HG02973 (cell line): Measurements from ENCODE around the gene TBC1D1.
A peak's percentile ranks its signal among the peaks of the same experiment; 100 is the strongest.

ENCODE experiments used
- ATAC-seq: cut with Tn5 transposase; IDR thresholded peaks from one replicate; pipeline ENCODE4 v1.9.1; 2021; ENCODE audit warnings: moderate library complexity; ENCODE audit not compliant: unreplicated experiment

TBC1D1 gene

DNA sequence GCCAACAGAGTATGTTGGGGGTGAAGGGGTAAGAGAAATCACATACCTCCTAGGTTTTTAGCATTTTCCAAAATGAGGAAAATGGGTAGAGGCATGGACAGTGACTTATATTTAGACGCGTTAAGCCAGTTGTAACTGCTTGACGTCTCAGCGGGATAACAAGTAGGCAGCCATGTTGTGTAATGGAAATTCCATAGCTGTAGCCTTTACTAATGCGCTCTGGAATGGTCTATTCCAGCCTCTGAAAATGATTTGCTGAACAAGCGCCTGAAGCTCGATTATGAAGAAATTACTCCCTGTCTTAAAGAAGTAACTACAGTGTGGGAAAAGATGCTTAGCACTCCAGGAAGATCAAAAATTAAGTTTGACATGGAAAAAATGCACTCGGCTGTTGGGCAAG, 204.8 kb downstream of the TBC1D1 start:
- no peak for ATAC-seq

DNA sequence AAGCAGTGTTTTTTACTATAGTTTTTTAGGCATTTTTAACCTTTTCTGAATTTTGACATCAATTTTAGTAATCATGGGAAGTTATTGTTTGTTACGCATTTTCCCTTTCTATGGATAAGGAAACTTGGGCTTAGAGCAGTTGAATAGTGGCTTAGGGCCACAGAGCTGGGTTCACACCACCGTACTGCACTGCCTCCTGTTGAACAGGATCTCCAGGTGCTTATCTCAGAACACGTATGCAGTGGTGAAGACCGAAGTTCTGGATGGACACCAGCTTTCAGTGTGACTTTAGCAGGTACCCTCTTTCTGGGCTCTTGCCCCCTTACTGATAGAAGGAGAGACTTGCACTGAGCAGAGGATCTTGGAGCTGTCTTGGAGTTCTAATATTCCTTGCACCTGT, 206.9 kb downstream of the TBC1D1 start:
- no peak for ATAC-seq

DNA sequence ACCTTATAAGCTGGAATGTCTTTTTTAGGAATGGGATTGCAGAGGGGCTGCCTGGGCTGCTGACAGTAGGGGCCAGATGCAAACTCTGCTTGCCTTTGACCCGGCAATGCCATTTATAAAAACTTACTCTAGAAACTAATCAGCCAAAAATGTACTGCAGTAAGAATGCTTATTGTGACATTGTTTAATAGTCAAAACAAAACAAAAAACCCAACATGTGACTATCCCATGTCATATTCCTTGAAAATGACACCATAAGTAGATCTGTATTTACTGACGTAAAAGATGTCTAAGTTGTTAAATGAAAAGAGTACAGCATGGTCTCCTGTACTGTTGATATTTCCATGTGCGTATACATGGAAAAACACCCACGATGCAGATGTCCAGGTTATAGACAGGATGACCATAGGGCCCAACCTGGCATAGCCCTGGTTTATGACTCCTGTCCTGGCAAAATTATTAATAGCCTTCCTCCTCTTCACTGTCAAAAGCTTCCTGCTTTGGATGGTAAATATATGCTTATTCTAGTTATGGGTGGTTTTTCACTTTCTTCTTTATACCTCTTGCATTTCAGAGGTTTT, 208.2 kb downstream of the TBC1D1 start:
- ATAC-seq = no peak

DNA sequence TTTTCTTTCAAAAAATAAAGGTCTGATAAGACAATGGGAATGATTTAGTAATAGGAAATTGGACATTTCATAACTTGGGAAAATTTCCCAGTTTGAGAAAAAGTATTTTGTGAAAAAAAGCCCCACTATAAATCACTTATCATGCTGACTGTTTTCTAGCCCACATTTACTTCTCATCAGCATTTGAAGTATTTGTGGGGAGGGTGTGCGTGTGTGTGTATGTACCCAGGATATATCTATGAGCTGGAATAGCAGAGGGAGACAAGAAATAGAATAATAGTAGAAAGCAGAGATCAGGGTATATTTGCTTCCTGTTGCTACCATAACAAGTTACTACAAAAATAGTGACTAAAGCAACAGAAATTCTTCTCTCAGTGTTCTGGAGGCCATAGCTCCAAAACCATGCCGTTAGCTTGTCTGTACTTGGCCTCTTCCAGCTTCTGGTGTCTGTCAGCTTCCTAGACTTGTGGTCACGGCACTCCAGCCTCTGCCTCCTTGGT, 209.1 kb downstream of the TBC1D1 start:
- no peak for ATAC-seq

DNA sequence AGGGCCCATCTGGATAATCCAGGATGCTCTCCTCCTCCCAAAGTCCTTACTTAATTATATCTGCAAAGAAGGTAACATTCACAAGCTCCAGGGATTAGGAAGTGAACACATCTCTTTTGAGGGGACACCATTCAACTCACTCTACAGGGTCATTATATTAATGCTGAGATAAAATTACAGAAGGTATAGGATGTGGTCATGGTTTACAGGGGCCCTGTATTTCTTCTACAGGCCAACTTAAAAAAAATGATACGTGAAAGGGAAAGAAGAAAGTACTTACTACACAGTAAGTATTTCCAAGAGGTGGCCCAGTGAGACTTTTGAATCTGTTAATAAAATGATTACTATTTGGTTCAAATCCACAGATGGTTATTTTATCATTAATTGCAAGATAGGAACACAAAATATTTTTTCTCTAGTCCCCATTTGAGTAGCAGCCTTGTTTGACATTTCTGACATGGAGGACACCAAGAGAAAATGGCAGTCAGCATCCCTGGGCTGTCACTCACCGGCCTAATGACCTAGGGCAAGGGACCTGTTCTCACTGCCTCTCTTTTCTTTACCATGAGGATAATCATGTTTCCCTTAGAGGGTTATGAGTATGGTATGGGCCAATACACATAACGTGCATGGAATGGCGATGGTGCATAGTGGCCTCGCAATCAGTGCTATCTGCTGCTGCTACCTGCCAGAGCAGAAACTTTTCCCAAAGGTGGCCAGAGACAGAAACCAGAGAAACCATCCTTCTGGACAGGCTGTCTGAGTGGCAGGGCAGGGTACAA, 209.8 kb downstream of the TBC1D1 start:
- no peak for ATAC-seq

DNA sequence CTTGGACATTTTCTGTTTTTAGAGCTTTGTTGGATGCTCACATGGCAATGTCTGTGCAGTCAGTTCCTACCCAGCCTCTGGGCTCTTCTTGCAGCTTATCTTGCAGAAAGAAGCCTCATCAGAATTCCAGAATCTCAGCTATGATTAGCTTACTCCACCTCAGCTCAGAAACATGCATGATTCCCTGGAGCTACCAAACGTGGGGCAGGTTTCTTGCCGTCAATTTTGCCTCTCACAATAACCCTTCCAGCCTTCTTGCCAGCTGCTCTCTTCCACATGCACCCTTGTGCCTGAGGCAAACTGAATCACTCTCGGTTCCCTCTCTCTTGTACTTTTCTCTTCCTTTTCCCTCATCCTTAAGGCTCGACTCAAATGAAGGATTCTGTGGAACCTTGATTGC, 210.7 kb downstream of the TBC1D1 start:
- no peak for ATAC-seq

DNA sequence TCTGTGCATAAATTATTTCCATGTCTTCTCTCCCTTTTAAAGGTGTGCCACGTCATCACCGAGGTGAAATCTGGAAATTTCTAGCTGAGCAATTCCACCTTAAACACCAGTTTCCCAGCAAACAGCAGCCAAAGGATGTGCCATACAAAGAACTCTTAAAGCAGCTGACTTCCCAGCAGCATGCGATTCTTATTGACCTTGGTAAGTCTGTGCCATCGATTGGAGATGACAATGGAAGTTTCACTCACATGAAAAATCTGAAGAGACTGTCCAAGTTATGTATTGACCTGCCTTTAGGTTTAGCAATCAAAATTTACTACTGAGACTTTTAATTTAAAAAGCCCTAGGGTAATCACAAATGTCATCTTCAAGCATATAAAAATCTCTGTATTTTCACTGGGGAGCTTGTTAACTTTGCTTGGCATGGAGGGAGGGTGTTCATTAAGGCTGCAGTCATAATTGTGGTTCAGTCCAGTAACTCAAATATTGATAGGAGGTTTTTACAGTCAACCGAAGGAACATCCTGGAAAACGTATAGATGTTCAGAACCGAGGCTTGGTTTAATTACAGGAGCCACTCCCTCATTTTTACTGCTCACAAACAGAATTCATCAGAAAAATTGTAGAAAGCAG, 212.2 kb downstream of the TBC1D1 start:
- ATAC-seq = no peak

DNA sequence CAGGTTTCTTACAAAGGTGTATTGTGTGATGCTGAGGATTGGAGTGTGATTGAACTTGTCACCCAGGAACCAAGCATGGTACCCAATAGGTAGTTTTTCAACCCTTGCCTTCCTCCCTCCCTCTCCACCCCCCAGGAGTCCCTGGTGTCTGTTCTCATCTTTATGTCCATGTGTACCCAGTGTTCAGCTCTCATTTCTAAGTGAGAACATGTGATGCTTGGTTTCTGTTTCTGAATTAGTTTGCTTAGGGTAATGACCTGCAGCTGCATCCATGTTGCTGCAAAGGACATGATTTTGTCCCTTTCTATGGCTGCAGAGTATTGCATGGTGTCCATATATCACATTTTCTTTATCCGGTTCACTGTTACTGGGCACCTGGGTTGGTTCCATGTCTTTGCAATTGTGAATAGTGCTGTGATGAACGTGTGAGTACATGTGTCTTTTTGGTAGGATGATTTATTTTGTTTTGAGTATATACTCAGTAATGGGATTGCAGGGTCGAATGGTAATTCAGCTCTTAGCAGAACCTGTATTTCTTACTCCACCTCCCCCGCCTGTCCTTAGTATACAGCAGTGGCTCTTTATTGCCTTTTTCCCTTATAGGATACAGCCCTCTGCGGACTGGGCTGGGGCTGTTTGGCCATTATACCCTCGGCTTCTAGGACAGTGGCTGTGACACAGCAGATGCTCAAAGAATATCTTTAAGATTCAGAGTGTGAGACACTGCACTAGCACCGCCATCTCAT, 214.8 kb downstream of the TBC1D1 start:
- ATAC-seq = peak; percentile 81

DNA sequence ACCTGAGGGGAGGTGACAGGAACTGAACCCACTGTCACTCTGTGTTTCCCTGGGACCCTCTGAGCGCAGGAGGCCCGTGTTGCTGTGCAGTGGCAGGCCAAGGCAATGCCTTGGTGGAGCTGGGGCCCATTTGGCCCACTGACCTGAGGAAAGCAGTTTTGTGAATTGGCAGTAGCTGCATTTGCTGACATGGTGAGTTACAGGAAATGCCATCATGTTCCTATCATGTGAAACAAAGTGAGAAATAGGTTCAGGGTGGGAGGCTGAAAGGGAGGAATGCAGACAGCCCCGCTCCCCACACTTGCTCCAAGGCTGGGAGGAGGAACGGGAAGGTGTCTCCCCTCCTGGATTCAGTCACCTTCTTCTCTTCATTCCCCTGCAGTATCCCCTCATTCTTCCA, 215.4 kb downstream of the TBC1D1 start:
- no peak for ATAC-seq

DNA sequence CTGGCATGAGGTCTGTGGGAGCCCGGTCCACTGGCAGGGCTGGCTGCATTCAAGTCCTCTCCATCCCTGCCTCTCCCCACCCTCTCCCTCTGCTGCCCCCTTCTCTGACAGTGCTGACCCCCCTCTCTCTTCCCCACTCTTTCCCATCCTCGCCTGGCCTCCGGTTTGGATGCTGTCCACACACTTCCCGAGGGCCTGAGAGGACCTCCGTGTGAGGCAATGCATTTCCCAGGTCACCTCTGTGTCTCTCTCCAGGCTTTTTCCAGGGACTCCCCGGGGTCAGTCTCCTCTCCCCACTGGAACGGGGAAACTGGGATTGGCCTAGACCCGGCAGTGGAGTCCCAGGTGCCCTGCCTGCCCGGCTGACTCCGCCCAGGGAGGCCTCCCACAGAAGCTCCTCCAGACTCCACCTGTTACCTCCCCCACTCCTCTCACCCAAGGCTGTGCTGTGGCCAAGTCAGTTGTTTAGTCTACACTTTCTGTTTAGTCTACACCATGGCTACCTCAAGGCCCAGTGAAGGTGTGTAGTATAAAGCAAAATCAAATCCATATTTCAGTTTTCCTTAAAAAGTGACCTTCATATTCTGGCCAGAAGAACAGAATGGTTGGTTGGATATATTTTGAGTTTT, 216.1 kb downstream of the TBC1D1 start:
- ATAC-seq = no peak

DNA sequence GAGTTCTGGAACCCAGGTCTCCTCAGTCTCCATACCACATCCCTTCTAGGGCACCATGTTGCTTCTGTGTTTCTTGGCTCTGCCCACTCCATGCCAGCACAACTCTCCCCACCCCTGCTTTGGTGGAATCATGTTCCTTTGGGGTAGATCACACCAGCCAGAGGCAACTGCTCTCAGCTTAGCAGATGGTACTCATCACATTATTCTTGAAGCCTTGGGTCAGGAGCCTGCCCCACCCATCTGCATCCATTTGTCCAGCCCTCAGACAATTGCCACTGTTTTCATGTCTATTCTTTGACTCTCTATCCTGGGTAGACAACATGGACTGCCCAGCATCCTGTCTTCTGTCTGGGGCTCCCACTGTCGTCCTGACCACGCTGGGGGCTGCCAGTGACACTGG, 216.9 kb downstream of the TBC1D1 start:
- no peak for ATAC-seq

DNA sequence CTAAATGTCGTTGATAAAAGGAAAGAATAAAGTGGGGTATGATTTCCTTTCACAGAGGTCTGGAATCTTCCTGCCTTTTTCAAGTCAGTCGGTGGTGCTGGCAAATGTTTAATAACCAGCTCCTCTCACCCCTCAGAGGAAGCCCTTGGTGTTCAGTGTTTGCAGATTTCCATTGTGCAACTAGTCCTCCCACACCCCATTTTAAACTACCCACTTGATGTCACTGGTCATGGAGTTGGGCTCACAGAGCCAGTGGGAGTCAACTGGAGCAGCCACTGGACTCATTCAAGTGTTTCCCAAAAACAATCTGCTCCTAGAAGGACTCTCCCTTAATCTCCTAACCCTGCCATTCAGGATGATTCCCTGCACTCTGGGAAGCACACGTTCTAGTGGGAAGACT, 218.5 kb downstream of the TBC1D1 start:
- ATAC-seq = no peak

DNA sequence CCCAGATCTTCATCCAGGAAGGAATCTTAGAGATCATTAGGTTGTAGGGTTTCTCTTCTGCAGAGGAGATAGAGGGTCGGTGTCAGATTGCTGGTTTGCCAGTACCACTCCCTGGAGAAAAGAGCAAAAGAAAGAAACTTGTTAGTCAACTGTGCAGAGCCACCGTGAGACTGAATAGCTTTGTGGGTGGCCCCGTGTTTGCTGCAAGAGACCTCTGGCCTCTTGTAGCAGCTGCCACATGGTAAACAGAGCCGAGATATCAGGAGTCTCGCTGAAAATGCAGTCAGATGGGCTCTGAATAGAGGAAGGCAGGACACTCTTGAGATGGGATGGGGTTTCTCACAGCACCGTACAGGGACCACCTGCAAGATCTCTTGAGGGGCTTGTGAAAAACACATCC, 219.0 kb downstream of the TBC1D1 start:
- ATAC-seq = no peak

DNA sequence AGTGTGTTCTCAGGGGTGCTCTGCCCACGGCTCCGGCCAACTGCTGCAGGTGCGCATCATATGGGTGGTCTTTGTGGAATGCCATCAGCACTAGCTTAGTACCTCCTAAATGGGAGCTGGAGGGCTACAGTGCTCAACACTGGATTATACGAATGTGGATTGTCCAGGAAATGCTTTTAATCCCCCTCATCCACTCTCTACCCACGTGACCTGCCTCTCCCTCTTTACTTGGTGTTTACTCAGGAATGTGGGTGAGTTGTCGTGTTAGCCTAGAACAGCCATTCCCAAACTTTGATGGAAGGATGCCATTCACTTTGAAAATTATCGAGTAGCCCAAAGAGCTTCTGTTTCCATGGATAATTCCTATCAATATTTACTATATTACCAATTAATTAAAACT, 220.1 kb downstream of the TBC1D1 start:
- ATAC-seq = no peak

DNA sequence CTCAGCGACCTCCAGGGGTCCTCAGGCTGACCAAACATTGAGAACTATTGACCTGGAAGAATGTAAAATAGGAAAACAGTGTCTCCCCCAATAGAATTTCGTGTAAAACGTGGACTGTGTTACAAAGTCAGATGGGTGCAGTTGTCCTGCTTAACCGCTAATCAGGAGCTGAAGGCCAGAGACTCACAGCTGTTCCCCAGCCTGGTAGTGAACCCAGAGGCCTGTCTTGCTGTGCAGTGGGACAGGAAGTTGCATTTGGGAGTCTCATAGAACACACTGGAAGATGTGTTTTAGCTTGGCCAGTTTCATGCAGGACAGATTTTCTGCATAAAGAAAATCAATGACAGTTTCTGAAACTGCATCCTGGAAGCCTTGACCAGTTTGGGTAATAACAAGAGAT, 220.8 kb downstream of the TBC1D1 start:
- no peak for ATAC-seq

DNA sequence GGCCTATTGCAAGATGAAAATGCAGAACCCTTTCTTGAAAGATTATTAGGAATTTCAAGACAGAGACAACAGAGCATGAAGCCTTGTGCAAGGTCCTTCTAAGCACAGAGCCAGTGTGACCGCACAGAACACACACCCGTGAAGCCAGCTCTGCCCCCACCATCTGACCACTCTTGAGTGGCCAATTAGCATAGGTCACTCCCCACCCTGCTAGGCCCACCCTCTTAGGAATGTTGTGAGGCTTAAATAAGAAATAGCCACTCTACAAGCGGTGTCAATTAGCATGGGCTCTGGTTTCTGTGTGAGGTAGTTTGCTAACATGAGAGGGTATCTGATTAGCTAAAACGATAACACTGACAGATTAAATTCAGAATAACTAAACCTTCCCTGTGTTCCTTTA, 222.2 kb downstream of the TBC1D1 start:
- no peak for ATAC-seq

DNA sequence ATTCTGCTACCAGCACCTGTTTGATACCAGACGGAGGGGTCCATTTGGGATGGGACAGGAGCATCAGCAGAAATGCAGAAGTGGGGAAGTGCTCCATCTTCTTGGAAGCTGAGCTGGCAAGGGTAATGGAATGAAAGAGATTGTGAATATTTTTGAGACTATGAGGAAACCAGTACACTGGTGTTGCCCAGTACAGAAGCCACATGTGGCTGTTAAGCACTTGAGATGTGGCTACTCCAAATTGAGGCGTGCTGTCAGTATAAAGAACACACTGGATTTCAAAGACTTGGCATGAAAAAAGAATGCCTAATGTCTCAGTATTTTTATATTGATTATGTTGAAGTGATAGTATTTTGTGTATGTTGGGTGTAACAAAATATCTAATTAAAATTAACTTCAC, 222.7 kb downstream of the TBC1D1 start:
- ATAC-seq = no peak

DNA sequence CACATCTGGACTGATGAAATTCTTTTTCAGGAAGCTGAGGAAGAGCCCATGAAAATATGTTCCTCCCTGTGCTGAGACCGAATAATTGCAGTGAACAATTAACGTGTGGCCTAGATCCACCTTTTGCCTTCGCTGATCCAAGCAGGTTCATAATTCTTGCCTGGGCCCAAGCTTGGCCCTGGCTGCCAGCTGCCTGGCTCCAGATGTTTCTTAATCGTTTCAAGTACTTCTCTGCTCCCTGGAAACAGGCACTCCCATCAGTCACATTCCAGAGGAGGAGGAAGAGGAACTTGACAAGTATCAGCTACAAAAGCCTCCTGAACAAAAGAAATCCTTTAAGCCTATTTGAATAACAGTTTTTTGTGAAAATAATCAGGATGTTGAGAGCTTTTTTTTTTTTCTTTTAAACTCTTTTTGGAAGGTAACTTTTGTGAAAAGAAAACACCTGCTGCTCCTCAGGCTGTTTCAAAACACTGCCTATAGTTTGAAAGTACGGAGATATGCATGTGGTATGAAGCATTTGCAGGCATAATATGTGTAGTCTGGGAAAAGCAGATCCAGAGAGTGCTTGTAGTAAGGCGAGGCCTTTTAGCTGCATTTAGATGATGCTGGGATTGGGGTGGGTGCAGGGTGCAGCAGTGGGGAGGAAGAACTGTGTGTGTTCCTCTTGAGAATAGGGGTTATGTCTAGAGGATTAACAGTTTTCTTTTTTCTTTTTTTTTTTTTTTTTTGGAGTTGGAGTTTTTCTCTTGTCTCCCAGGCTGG, 223.7 kb downstream of the TBC1D1 start:
- no peak for ATAC-seq

DNA sequence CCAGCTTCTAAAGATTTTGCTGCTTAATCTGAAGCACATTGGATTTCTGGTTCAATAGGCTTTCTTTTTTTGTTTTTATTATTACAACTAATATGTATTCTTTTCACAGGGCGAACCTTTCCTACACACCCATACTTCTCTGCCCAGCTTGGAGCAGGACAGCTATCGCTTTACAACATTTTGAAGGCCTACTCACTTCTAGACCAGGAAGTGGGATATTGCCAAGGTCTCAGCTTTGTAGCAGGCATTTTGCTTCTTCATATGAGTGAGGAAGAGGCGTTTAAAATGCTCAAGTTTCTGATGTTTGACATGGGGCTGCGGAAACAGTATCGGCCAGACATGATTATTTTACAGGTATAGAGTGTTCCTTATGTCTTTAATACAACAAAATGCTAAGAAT, 224.7 kb downstream of the TBC1D1 start:
- no peak for ATAC-seq

DNA sequence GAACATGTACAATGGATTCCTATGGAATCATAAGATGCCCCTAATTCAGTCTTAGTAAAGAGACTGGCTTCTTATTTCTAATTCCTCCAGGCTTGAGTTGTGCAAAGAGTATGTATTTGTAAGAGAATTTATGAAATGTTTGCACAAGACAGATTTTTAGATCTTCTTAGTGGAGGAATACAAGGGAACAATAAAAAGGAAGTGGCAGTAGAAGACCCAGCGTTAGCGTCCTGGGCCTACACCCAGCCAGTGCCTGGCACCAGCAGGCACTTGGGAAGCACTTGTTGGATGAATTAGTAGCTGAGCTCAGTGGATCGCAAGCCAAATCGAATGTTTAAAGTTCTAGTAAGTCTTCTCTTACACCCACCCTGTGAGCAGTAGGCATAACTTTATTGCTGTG, 226.7 kb downstream of the TBC1D1 start:
- no peak for ATAC-seq
